ENCODE data around the gene RDX.

Gene RDX

GRCh38 chr11:110279881-110280280, 16.5 kb downstream of the RDX start:
- DNase-seq, result no peak
- no peak for TF ChIP-seq CTCF (IDR thresholded peaks at IDR 0.05; ENCODE audit: low read depth, low read length)
- Histone ChIP-seq H3K36me3 (peaks cover 28% of the 10 kb centered on the region), H3K27ac (no peak overlapping the region), H3K27me3 (ENCODE audit: insufficient read depth, low read depth, severe bottlenecking) (no peaks in the 10 kb centered on the region), H3K9me3 (ENCODE audit: severe bottlenecking) (no peaks in the 10 kb centered on the region), H3K4me3 (ENCODE audit: low read depth, low read length) (no peak overlapping the region)

- DNase-seq, result no peak
- TF ChIP-seq CTCF (IDR thresholded peaks at IDR 0.05; ENCODE audit: low read depth, low read length), result no peak
- H3K9me3 ChIP-seq (ENCODE audit: severe bottlenecking), result no peaks in the 10 kb centered on the region
- H3K27ac ChIP-seq, result no peak overlapping the region
- H3K4me3 ChIP-seq (ENCODE audit: low read depth, low read length), result no peak overlapping the region
- H3K27me3 ChIP-seq (ENCODE audit: insufficient read depth, low read depth, severe bottlenecking), result no peaks in the 10 kb centered on the region
- peaks cover 56% of the 10 kb centered on the region for H3K36me3 ChIP-seq
These were observed 23.5 kb downstream of the RDX start for GRCh38 chr11:110272919-110273318.

GRCh38 chr11:110269996-110270395, 26.4 kb downstream of the RDX start:
- H3K4me3 ChIP-seq (ENCODE audit: low read depth, low read length), result no peak overlapping the region
- peaks cover 44% of the 10 kb centered on the region for H3K36me3 ChIP-seq

GRCh38 chr11:110268441-110268840, 28.0 kb downstream of the RDX start:
- H3K9me3 ChIP-seq (ENCODE audit: severe bottlenecking), result no peaks in the 10 kb centered on the region
- no peak for DNase-seq
- H3K27ac ChIP-seq, result no peak overlapping the region
- TF ChIP-seq CTCF (IDR thresholded peaks at IDR 0.05; ENCODE audit: low read depth, low read length), result no peak
- peaks cover 41% of the 10 kb centered on the region for H3K36me3 ChIP-seq
- H3K4me3 ChIP-seq (ENCODE audit: low read depth, low read length), result no peak overlapping the region
- H3K27me3 ChIP-seq (ENCODE audit: insufficient read depth, low read depth, severe bottlenecking), result no peaks in the 10 kb centered on the region

More at GRCh38 chr11:110269996-110270395, 26.4 kb downstream of the RDX start:
- no peak overlapping the region for H3K27ac ChIP-seq
- TF ChIP-seq CTCF (IDR thresholded peaks at IDR 0.05; ENCODE audit: low read depth, low read length), result no peak
- no peaks in the 10 kb centered on the region for H3K27me3 ChIP-seq (ENCODE audit: insufficient read depth, low read depth, severe bottlenecking)
- no peaks in the 10 kb centered on the region for H3K9me3 ChIP-seq (ENCODE audit: severe bottlenecking)
- no peak for DNase-seq

- peaks cover 48% of the 10 kb centered on the region for H3K36me3 ChIP-seq
- H3K9me3 ChIP-seq (ENCODE audit: severe bottlenecking), result no peaks in the 10 kb centered on the region
- H3K27me3 ChIP-seq (ENCODE audit: insufficient read depth, low read depth, severe bottlenecking), result no peaks in the 10 kb centered on the region
- no peak overlapping the region for H3K27ac ChIP-seq
- H3K4me3 ChIP-seq (ENCODE audit: low read depth, low read length), result no peak overlapping the region
- no peak for TF ChIP-seq CTCF (IDR thresholded peaks at IDR 0.05; ENCODE audit: low read depth, low read length)
- DNase-seq, result no peak
These were observed 34.4 kb downstream of the RDX start for GRCh38 chr11:110262072-110262403.

GRCh38 chr11:110261195-110262071, 35.0 kb downstream of the RDX start:
- no peak for DNase-seq
- no peaks in the 10 kb centered on the region for H3K9me3 ChIP-seq (ENCODE audit: severe bottlenecking)
- peaks cover 53% of the 10 kb centered on the region for H3K36me3 ChIP-seq
- no peak for TF ChIP-seq CTCF (IDR thresholded peaks at IDR 0.05; ENCODE audit: low read depth, low read length)
- no peak overlapping the region for H3K27ac ChIP-seq
- no peak overlapping the region for H3K4me3 ChIP-seq (ENCODE audit: low read depth, low read length)
- H3K27me3 ChIP-seq (ENCODE audit: insufficient read depth, low read depth, severe bottlenecking), result no peaks in the 10 kb centered on the region
